H9 (cell line): ENCODE measurements around the gene GRAP2. TPM values are rescaled to one million over a fixed set of nuclear protein-coding genes. Genes with fewer than 3 reads are reported as not detected.

Source experiments
- DNase-seq: peaks from one replicate; pipeline ENCODE4 v3.0.0-alpha.2; 2017
- H2AFZ ChIP-seq: one replicate; pipeline ENCODE4 v1.6.1; 2013; ENCODE audit warnings: mild to moderate bottlenecking, low read length, control low read depth, moderate library complexity
- H2AK5ac ChIP-seq: 2 replicates; pipeline ENCODE4 v1.6.1; 2013; ENCODE audit warnings: low read length, control low read depth, mixed read lengths; ENCODE audit not compliant: insufficient read length
- H2BK120ac ChIP-seq: one replicate; pipeline ENCODE4 v1.6.1; 2013; ENCODE audit warnings: low read depth, mild to moderate bottlenecking, low read length, control low read depth, inconsistent platforms; ENCODE audit not compliant: poor library complexity, severe bottlenecking
- H2BK12ac ChIP-seq: 2 replicates; pipeline ENCODE4 v1.6.1; 2013; ENCODE audit warnings: low read length, control low read depth, mixed read lengths, low read depth; ENCODE audit not compliant: insufficient read length
- H2BK15ac ChIP-seq: 2 replicates; pipeline ENCODE4 v1.6.1; 2013; ENCODE audit warnings: low read depth, low read length, control low read depth
- H2BK20ac ChIP-seq: one replicate; pipeline ENCODE4 v1.6.1; 2013; ENCODE audit warnings: low read depth, mild to moderate bottlenecking, low read length, control low read depth, inconsistent platforms; ENCODE audit not compliant: poor library complexity, severe bottlenecking
- H2BK5ac ChIP-seq: 2 replicates; pipeline ENCODE4 v1.6.1; 2013; ENCODE audit warnings: low read length, control low read depth, mixed read lengths; ENCODE audit not compliant: insufficient read length
- H3K14ac ChIP-seq: 2 replicates; pipeline ENCODE4 v1.6.1; 2013; ENCODE audit warnings: low read length, control low read depth; ENCODE audit not compliant: insufficient read depth
- H3K18ac ChIP-seq: 2 replicates; pipeline ENCODE4 v1.6.1; 2013; ENCODE audit warnings: low read depth, mild to moderate bottlenecking, mixed read lengths, low read length, control low read depth; ENCODE audit not compliant: insufficient read length
- H3K23ac ChIP-seq: 2 replicates; pipeline ENCODE4 v1.6.1; 2013; ENCODE audit warnings: low read length, control low read depth, mixed read lengths, low read depth; ENCODE audit not compliant: insufficient read length
- H3K23me2 ChIP-seq: 2 replicates; pipeline ENCODE4 v1.6.1; 2013; ENCODE audit warnings: low read depth, mild to moderate bottlenecking, mixed read lengths, low read length, control low read depth; ENCODE audit not compliant: insufficient read length, poor library complexity, severe bottlenecking
- H3K27ac ChIP-seq: 2 replicates; pipeline ENCODE4 v1.5.1; 2013; ENCODE audit warnings: low read length, control low read depth, mixed read lengths, low read depth; ENCODE audit not compliant: insufficient read length
- H3K27me3 ChIP-seq: 2 replicates; pipeline ENCODE4 v1.6.1; 2013; ENCODE audit warnings: low read length, control low read depth, inconsistent platforms; ENCODE audit not compliant: insufficient read depth
- H3K4ac ChIP-seq: 2 replicates; pipeline ENCODE4 v1.6.1; 2013; ENCODE audit warnings: low read depth, mild to moderate bottlenecking, control low read depth, inconsistent platforms, low read length, moderate library complexity
- H3K4me1 ChIP-seq: 2 replicates; pipeline ENCODE4 v1.6.1; 2013; ENCODE audit warnings: low read length, control low read depth, inconsistent platforms; ENCODE audit not compliant: insufficient read depth
- H3K4me2 ChIP-seq: 2 replicates; pipeline ENCODE4 v1.6.1; 2013; ENCODE audit warnings: low read length, control low read depth, mixed read lengths; ENCODE audit not compliant: insufficient read length, insufficient read depth
- H3K56ac ChIP-seq: 2 replicates; pipeline ENCODE4 v1.6.1; 2013; ENCODE audit warnings: low read depth, mild to moderate bottlenecking, mixed read lengths, low read length, control low read depth; ENCODE audit not compliant: insufficient read length
- H3K79me1 ChIP-seq: 2 replicates; pipeline ENCODE4 v1.6.1; 2013; ENCODE audit warnings: low read depth, mild to moderate bottlenecking, moderate library complexity, low read length, control low read depth, inconsistent platforms; ENCODE audit not compliant: insufficient read depth, poor library complexity, severe bottlenecking
- H3K79me2 ChIP-seq: 2 replicates; pipeline ENCODE4 v1.6.1; 2013; ENCODE audit warnings: low read length, control low read depth, inconsistent platforms; ENCODE audit not compliant: insufficient read depth
- H3K9ac ChIP-seq: 2 replicates; pipeline ENCODE4 v1.6.1; 2013; ENCODE audit warnings: low read length, control low read depth, mixed read lengths; ENCODE audit not compliant: insufficient read length; ENCODE audit errors: extremely low read depth
- H3K9me3 ChIP-seq: one replicate; pipeline ENCODE4 v1.6.1; 2013; ENCODE audit warnings: low read depth, low read length, inconsistent platforms; ENCODE audit not compliant: control insufficient read depth
- H3T11ph ChIP-seq: one replicate; pipeline ENCODE4 v1.6.1; 2013; ENCODE audit warnings: mild to moderate bottlenecking, low read length, control low read depth, inconsistent platforms
- H4K20me1 ChIP-seq: one replicate; pipeline ENCODE4 v1.6.1; 2013; ENCODE audit not compliant: control insufficient read depth, insufficient read length, insufficient read depth
- H4K5ac ChIP-seq: 2 replicates; pipeline ENCODE4 v1.6.1; 2013; ENCODE audit warnings: low read depth, mild to moderate bottlenecking, mixed read lengths, low read length, control low read depth; ENCODE audit not compliant: insufficient read length
- H4K8ac ChIP-seq: replicated peaks from 2 replicates; pipeline ENCODE4 v1.6.1; 2013; ENCODE audit warnings: low read length, control low read depth, mixed read lengths, low read depth; ENCODE audit not compliant: insufficient read length
- H4K91ac ChIP-seq: 2 replicates; pipeline ENCODE4 v1.6.1; 2013; ENCODE audit warnings: low read depth, mild to moderate bottlenecking, moderate library complexity, mixed read lengths, low read length, control low read depth; ENCODE audit not compliant: insufficient read length
- H3K27ac Mint-ChIP-seq, 3 experiments: 2 replicates in 2 of 3; 3 replicates in 1 of 3; pipeline ENCODE4 v1.8.0; 2020 to 2021; ENCODE audit warnings: mixed read lengths in 3 of 3, mild to moderate bottlenecking in 1 of 3, moderate library complexity in 1 of 3
- H3K27me3 Mint-ChIP-seq: 2 replicates; pipeline ENCODE4 v1.8.0; 2021; ENCODE audit warnings: low read depth, mild to moderate bottlenecking, moderate library complexity, mixed read lengths
- H3K36me3 Mint-ChIP-seq, 3 experiments: 2 replicates in 2 of 3; 3 replicates in 1 of 3; pipeline ENCODE4 v1.8.0; 2020 to 2021; ENCODE audit warnings: low read depth in 3 of 3, mixed read lengths in 3 of 3; ENCODE audit not compliant: insufficient read depth in 1 of 3
- H3K4me1 Mint-ChIP-seq, 2 experiments: 2 replicates each; pipeline ENCODE4 v1.8.0; 2020; ENCODE audit warnings: mixed read lengths in 2 of 2
- H3K4me3 Mint-ChIP-seq, 2 experiments: 2 replicates in 1 of 2; 3 replicates in 1 of 2; pipeline ENCODE4 v1.8.0; 2020 to 2021; ENCODE audit warnings: mild to moderate bottlenecking in 2 of 2, mixed read lengths in 2 of 2, moderate library complexity in 1 of 2
- H3K9me3 Mint-ChIP-seq, 2 experiments: 2 replicates in 1 of 2; 3 replicates in 1 of 2; pipeline ENCODE4 v1.8.0; 2020; ENCODE audit warnings: mild to moderate bottlenecking in 2 of 2, mixed read lengths in 2 of 2, moderate library complexity in 1 of 2
- CTCF ChIP-seq: fragments of 200-600 bp; sonication (generic); conservative IDR thresholded peaks from 3 replicates; pipeline ENCODE4 v1.8.0; 2021; ENCODE audit warnings: antibody characterized with exemption, mild to moderate bottlenecking
- WGBS: extraction: QIAGEN DNeasy Blood & Tissue Kit; methylation state at CpG from one replicate; pipeline ENCODE4 v1.1.7; 2013; ENCODE audit warnings: missing lambda C conversion rate, low lambda C conversion rate, mixed read lengths; ENCODE audit not compliant: insufficient read length; ENCODE audit errors: extremely low coverage; 5-methylcytosine and 5-hydroxymethylcytosine counted together
- total RNA-seq: library from RNA; stranded (reverse); gene quantifications from 2 replicates; pipeline ENCODE4 v1.2.1, GENCODE V29; 2021

Gene GRAP2
- total RNA-seq, 1 experiment from 2014 or later, result not detected

GRCh38 chr22:39851606-39852315 lies 49.1 kb upstream of the GRAP2 start:
- Mint-ChIP-seq H3K4me3 (no peak overlapping the region), H3K27ac (no peak overlapping the region), H3K4me1 (no peaks in the 10 kb centered on the region), H3K36me3 (no peaks in the 10 kb centered on the region), H3K9me3 (no peaks in the 10 kb centered on the region), H3K27me3 (peaks cover 6% of the 10 kb centered on the region)
- Histone ChIP-seq H3K79me1 (no peaks in the 10 kb centered on the region), H3K23me2 (no peaks in the 10 kb centered on the region), H3K4me1 (no peaks in the 10 kb centered on the region), H3K4me2 (no peak overlapping the region), H3T11ph (no peak overlapping the region), H3K14ac (no peak overlapping the region), H2BK12ac (no peak overlapping the region), H3K27ac (no peak overlapping the region), H4K20me1 (no peaks in the 10 kb centered on the region), H3K9ac (no peak overlapping the region), H4K5ac (no peak overlapping the region), H2BK120ac (no peak overlapping the region), H3K27me3 (no peaks in the 10 kb centered on the region), H4K8ac (no peak overlapping the region), H2AFZ (no peak overlapping the region), H3K56ac (no peak overlapping the region), H2BK15ac (no peak overlapping the region), H3K9me3 (no peaks in the 10 kb centered on the region), H3K4ac (no peak overlapping the region), H3K23ac (no peak overlapping the region), H4K91ac (no peak overlapping the region), H3K79me2 (no peaks in the 10 kb centered on the region), H2BK20ac (no peak overlapping the region), H3K18ac (no peak overlapping the region), H2BK5ac (no peak overlapping the region), H2AK5ac (no peak overlapping the region)
- TF ChIP-seq CTCF, result no peak
- no CpG with 5 or more reads among the region's 4 CpGs for WGBS
- no peak for DNase-seq
